GM10248 (cell line): ENCODE data around the gene BCKDK.

ENCODE experiments used
- CTCF ChIA-PET: fragments of 300-600 bp; sonication (Branson Sonifier 250); formaldehyde crosslinking; extraction: SDS; loops from one replicate; lab custom pipeline; 2021; ENCODE audit warnings: antibody characterized with exemption; lab: Yijun Ruan, JAX
- POLR2A ChIA-PET: fragments of 350-650 bp; sonication (Branson Sonifier 250); formaldehyde crosslinking; extraction: SDS; loops from one replicate; lab custom pipeline; 2020; ENCODE audit warnings: antibody characterized with exemption; lab: Yijun Ruan, JAX
- DNase-seq: peaks from one replicate; pipeline ENCODE4 v3.0.0; 2012; ENCODE audit errors: extremely low spot score
- TF ChIP-seq, protein P1 (sequence below): IDR thresholded peaks from 2 replicates; pipeline ENCODE4 v1.5.1; 2012; ENCODE audit warnings: mild to moderate bottlenecking, low read depth; ENCODE audit errors: extremely low read depth, missing control alignments, control extremely low read depth

BCKDK gene

GRCh38 chr16:31073970-31074813 is 34.0 kb upstream of the BCKDK start, which contains the start of the genes ZNF646 and ZNF668:
Gene ZNF646 (plus strand): TSS chr16:31074422. CDS start chr16:31076325, 1,903 bp downstream.
Gene ZNF668 (minus strand): TSS chr16:31074240. CDS start chr16:31064459, 9,781 bp downstream.
- ChIA-PET CTCF (interaction anchor here (0.8 to 2.6 kb wide), 8 partner anchors 9 to 368 kb away, joined by 3 to 9 read pairs (median 4); partner anchors contain the start of genes HSD3B7 and ZNF843), POLR2A (interaction anchor here (0.5 to 3.3 kb wide), 7 partner anchors 9 to 179 kb away, joined by 3 to 21 read pairs (median 4); partner anchors contain the start of genes FUS, KAT8 and STX4)
- TF ChIP-seq, protein P1, sequence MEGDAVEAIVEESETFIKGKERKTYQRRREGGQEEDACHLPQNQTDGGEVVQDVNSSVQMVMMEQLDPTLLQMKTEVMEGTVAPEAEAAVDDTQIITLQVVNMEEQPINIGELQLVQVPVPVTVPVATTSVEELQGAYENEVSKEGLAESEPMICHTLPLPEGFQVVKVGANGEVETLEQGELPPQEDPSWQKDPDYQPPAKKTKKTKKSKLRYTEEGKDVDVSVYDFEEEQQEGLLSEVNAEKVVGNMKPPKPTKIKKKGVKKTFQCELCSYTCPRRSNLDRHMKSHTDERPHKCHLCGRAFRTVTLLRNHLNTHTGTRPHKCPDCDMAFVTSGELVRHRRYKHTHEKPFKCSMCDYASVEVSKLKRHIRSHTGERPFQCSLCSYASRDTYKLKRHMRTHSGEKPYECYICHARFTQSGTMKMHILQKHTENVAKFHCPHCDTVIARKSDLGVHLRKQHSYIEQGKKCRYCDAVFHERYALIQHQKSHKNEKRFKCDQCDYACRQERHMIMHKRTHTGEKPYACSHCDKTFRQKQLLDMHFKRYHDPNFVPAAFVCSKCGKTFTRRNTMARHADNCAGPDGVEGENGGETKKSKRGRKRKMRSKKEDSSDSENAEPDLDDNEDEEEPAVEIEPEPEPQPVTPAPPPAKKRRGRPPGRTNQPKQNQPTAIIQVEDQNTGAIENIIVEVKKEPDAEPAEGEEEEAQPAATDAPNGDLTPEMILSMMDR, result no peak
- DNase-seq, result peak; percentile 94

DNA sequence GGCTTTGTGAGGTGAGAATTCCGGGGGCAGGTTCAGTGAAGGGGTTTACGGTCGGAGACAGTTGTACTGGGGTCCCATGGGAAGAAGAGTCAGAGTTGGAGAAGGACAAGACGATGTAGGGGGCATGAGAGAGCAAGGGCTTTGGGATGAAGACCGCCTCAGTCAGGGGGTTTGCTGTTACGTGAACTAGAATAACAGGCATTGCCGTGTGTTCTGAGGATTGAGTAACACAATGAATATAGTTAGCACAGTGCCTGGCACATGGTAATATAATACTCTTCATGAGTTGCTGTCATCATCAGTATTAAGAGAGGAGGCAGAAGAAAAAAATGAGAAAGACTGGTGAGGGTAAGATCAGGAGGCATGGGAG is 33.4 kb upstream of the BCKDK start:
- TF ChIP-seq, protein P1, result no peak
- no peak for DNase-seq
- ChIA-PET CTCF (interaction anchor here (1.1 to 2.6 kb wide), 3 partner anchors 68 to 105 kb away, joined by 4 to 9 read pairs (median 9); partner anchors contain the start of gene HSD3B7), POLR2A (interaction anchor here (1.5 to 3.3 kb wide), 4 partner anchors 12 to 105 kb away, joined by 4 to 21 read pairs (median 5); partner anchors contain the start of genes FUS and KAT8)

DNA sequence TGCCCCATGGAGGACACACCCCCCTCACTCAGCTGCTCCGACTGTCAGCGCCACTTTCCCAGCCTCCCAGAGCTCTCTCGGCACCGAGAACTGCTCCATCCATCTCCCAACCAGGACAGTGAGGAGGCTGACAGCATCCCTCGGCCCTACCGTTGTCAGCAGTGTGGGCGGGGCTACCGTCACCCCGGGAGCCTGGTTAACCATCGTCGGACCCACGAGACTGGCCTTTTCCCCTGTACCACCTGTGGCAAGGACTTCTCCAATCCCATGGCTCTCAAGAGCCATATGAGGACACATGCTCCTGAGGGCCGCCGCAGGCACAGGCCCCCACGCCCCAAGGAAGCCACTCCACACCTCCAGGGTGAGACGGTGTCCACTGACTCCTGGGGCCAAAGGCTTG is 31.9 kb upstream of the BCKDK start:
- no peak for DNase-seq
- POLR2A ChIA-PET, result no interaction called here
- CTCF ChIA-PET, result interaction anchor here (0.9 to 1.7 kb wide), 2 partner anchors 15 to 18 kb away, joined by 4 to 6 read pairs; partner anchors contain the start of gene VKORC1
- TF ChIP-seq, protein P1, result no peak

DNA sequence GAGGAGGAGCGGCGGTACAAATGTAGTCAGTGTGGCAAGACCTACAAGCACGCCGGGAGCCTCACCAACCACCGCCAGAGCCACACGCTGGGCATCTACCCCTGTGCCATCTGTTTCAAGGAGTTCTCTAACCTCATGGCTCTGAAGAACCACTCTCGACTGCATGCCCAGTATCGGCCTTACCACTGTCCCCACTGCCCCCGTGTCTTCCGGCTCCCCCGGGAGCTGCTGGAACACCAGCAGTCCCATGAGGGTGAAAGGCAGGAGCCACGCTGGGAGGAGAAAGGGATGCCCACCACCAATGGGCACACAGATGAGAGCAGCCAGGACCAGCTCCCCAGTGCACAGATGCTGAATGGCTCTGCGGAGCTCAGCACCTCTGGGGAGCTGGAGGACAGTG is 31.2 kb upstream of the BCKDK start:
- ChIA-PET POLR2A (no interaction called here), CTCF (no interaction called here)
- DNase-seq, result no peak
- TF ChIP-seq, protein P1, result no peak

DNA sequence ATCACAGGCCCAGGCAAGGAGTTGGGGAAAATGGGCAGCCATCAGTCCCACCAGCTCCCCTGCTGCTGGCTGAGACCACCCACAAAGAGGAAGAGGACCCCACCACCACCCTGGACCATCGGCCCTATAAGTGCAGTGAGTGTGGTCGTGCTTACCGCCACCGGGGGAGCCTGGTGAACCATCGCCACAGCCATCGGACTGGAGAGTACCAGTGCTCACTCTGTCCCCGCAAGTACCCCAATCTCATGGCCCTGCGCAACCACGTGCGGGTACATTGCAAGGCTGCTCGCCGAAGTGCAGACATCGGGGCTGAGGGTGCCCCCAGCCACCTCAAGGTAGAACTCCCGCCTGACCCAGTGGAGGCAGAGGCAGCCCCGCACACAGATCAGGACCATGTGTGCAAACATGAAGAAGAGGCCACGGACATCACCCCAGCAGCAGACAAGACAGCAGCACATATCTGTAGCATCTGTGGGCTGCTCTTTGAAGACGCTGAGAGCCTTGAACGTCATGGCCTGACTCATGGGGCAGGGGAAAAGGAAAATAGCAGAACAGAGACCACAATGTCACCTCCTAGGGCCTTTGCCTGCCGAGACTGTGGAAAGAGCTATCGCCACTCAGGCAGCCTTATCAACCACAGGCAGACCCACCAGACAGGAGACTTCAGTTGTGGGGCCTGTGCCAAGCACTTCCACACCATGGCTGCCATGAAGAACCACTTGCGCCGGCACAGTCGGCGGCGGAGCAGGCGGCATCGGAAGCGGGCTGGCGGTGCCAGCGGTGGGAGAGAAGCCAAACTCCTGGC is 30.4 kb upstream of the BCKDK start:
- TF ChIP-seq, protein P1, result no peak
- CTCF ChIA-PET, result interaction anchor here (1.0 kb wide), 1 partner anchor 8 kb away, joined by 3 read pairs; no protein-coding TSS in a partner anchor
- DNase-seq, result no peak
- POLR2A ChIA-PET, result no interaction called here
